ENCODE measurements around the gene SUMF2.
"Not testable (repeated sequence)": the region's sequence is repeated elsewhere in the genome, so short reads cannot be mapped to it uniquely, and the experiment has no call there.

- TF ChIP-seq EZH2phosphoT487 (IDR thresholded peaks at IDR 0.05; ENCODE audit: insufficient read depth, low read depth); EZH2 (IDR thresholded peaks at IDR 0.05; ENCODE audit: insufficient read depth, poor library complexity, severe bottlenecking): not testable (repeated sequence)
Measured at GRCh38 chr7:56045758-56046157, 18.3 kb upstream of the SUMF2 start.
